Activated naive CD8-positive, alpha-beta T cell treated with anti-CD3 and anti-CD28 coated beads, Interleukin-2, amount 50 U/mL, for 16 hours (primary cell): ENCODE results near the gene PKM.
"Not testable (repeated sequence)": the region's sequence is repeated elsewhere in the genome, so short reads cannot be mapped to it uniquely, and the experiment has no call there.

Source experiments
- DNase-seq: peaks from one replicate; pipeline ENCODE4 v3.0.0-alpha.2; 2020; ENCODE audit warnings: low read depth, low spot score

Gene PKM

GRCh38 chr15:72176159-72176558 is 54.8 kb downstream of the PKM start:
- no peak for DNase-seq

- DNase-seq = no peak
Observed at GRCh38 chr15:72175186-72176044, 55.6 kb downstream of the PKM start.

GRCh38 chr15:72174551-72175165 is 56.3 kb downstream of the PKM start:
- no peak for DNase-seq

- no peak for DNase-seq
Observed at GRCh38 chr15:72173864-72174550, 57.0 kb downstream of the PKM start.

GRCh38 chr15:72173401-72173800 is 57.6 kb downstream of the PKM start:
- no peak for DNase-seq

GRCh38 chr15:72172796-72173195 is 58.2 kb downstream of the PKM start:
- DNase-seq = no peak

GRCh38 chr15:72171978-72172377 is 59.0 kb downstream of the PKM start:
- DNase-seq = not testable (repeated sequence)

- DNase-seq = no peak
Observed at GRCh38 chr15:72170691-72171090, 60.3 kb downstream of the PKM start.

GRCh38 chr15:72169921-72170611 is 60.9 kb downstream of the PKM start:
- DNase-seq = no peak

- no peak for DNase-seq
Observed at GRCh38 chr15:72169236-72169920, 61.6 kb downstream of the PKM start.

- no peak for DNase-seq
Observed at GRCh38 chr15:72168808-72169190, 62.2 kb downstream of the PKM start.

GRCh38 chr15:72168131-72168807 is 62.7 kb downstream of the PKM start:
- DNase-seq = no peak

GRCh38 chr15:72167445-72167844 is 63.5 kb downstream of the PKM start:
- DNase-seq = no peak

GRCh38 chr15:72166716-72167417 is 64.1 kb downstream of the PKM start:
- DNase-seq = no peak

- no peak for DNase-seq
Observed at GRCh38 chr15:72163719-72164118, 67.3 kb downstream of the PKM start.

GRCh38 chr15:72162569-72162968 is 68.4 kb downstream of the PKM start:
- DNase-seq = no peak

- DNase-seq = no peak
Observed at GRCh38 chr15:72161361-72162132, 69.4 kb downstream of the PKM start.

- no peak for DNase-seq
Observed at GRCh38 chr15:72160696-72161245, 70.2 kb downstream of the PKM start.

GRCh38 chr15:72156928-72157327 is 74.1 kb downstream of the PKM start:
- DNase-seq = no peak
